ENCODE data around the gene ACOT7. TPM values are rescaled to one million over a fixed set of nuclear protein-coding genes. Genes with fewer than 3 reads are reported as not detected.
"Not testable (repeated sequence)": the region's sequence is repeated elsewhere in the genome, so short reads cannot be mapped to it uniquely, and the experiment has no call there.

Gene ACOT7
- polyA plus RNA-seq, 1 experiment = 157 TPM

DNA sequence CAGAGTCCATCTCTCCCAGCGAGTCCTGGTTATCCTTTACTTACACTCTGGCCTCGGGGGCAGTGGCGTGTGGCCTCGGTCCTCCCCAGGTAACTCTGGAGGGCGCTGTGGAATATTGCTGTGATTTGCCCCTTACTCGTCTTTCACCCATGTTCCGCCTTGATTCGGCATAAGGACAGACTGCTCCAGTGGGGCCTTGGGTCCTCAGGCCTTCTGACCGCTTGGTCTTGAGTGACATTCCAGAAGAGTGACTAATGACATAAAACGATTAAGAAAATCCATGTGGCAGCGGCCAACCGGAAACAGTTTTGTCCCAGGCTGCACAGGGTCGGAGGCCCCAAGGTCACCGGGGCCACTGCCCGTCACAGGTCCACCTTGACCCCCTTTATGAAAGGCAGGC lies 168.8 kb downstream of the ACOT7 start:
- H3K4me3 ChIP-seq (ENCODE audit: low read depth, low read length) = no peak overlapping the region
- TF ChIP-seq, protein P1, sequence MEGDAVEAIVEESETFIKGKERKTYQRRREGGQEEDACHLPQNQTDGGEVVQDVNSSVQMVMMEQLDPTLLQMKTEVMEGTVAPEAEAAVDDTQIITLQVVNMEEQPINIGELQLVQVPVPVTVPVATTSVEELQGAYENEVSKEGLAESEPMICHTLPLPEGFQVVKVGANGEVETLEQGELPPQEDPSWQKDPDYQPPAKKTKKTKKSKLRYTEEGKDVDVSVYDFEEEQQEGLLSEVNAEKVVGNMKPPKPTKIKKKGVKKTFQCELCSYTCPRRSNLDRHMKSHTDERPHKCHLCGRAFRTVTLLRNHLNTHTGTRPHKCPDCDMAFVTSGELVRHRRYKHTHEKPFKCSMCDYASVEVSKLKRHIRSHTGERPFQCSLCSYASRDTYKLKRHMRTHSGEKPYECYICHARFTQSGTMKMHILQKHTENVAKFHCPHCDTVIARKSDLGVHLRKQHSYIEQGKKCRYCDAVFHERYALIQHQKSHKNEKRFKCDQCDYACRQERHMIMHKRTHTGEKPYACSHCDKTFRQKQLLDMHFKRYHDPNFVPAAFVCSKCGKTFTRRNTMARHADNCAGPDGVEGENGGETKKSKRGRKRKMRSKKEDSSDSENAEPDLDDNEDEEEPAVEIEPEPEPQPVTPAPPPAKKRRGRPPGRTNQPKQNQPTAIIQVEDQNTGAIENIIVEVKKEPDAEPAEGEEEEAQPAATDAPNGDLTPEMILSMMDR (IDR thresholded peaks at IDR 0.05; ENCODE audit: insufficient read depth, low read depth, low read length) = no peak
- ChIA-PET CTCF (no interaction called here), POLR2A (no interaction called here)
- H3K36me3 ChIP-seq (ENCODE audit: control insufficient read depth, insufficient read depth, low read length) = peaks cover 18% of the 10 kb centered on the region
- DNase-seq (ENCODE audit: low read depth) = no peak
- no peaks in the 10 kb centered on the region for H3K27me3 ChIP-seq (ENCODE audit: control insufficient read depth, insufficient read depth, low read length)

DNA sequence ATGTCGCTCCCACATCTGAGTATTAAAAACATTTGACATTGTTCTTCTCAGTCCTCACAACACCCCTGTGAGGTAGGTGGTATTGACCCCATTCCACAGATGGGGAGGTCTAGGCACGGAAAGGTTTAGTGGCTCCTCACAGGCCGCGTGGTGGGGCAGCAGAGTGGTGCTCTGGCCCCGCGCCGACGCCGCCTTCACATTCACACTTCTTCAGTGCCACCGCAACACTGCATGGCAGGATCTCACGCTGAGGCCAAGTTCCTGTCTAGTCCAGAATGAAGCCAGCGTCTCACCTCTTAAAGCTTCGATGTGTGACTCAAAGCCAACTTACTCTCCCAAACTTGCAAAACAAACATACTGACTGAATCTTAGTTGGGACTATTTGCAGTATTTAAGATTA lies 169.9 kb downstream of the ACOT7 start:
- DNase-seq (ENCODE audit: low read depth) = no peak
- CTCF ChIA-PET = no interaction called here
- H3K36me3 ChIP-seq (ENCODE audit: control insufficient read depth, insufficient read depth, low read length) = peaks cover 15% of the 10 kb centered on the region

DNA sequence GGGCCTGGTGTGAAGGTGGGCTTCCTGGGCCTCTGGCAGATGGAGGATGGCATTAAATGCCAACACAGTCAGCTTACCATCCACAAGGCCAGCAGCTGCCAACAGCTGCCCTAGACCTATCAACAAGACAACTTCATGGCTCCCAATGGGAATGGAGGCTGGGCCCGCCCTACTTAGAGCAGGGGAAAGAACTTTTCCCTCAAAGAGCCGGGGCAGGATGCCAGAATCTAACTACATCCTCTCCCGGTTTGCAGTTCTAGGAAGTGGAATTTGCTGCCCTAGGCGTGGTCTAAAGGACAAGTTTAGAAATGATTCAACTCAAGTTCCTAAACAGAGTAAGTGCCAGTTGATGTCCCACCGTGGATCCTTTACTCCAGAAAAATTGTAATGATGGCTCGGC lies 170.9 kb downstream of the ACOT7 start:
- Histone ChIP-seq H3K36me3 (ENCODE audit: control insufficient read depth, insufficient read depth, low read length) (peaks cover 14% of the 10 kb centered on the region), H3K27me3 (ENCODE audit: control insufficient read depth, insufficient read depth, low read length) (no peaks in the 10 kb centered on the region), H3K4me3 (ENCODE audit: low read depth, low read length) (no peak overlapping the region)
- POLR2A ChIA-PET = no interaction called here
- TF ChIP-seq, protein P1 (IDR thresholded peaks at IDR 0.05; ENCODE audit: insufficient read depth, low read depth, low read length) = no peak
- no peak for DNase-seq (ENCODE audit: low read depth)
- CTCF ChIA-PET = interaction anchor here (1.4 kb wide), 1 partner anchor 15 kb away, joined by 3 read pairs; no protein-coding TSS in a partner anchor

More for the DNA sequence above, 169.9 kb downstream of the ACOT7 start:
- Histone ChIP-seq H3K4me3 (ENCODE audit: low read depth, low read length) (no peak overlapping the region), H3K27me3 (ENCODE audit: control insufficient read depth, insufficient read depth, low read length) (no peaks in the 10 kb centered on the region)
- TF ChIP-seq, protein P1 (IDR thresholded peaks at IDR 0.05; ENCODE audit: insufficient read depth, low read depth, low read length) = no peak
- POLR2A ChIA-PET = no interaction called here

DNA sequence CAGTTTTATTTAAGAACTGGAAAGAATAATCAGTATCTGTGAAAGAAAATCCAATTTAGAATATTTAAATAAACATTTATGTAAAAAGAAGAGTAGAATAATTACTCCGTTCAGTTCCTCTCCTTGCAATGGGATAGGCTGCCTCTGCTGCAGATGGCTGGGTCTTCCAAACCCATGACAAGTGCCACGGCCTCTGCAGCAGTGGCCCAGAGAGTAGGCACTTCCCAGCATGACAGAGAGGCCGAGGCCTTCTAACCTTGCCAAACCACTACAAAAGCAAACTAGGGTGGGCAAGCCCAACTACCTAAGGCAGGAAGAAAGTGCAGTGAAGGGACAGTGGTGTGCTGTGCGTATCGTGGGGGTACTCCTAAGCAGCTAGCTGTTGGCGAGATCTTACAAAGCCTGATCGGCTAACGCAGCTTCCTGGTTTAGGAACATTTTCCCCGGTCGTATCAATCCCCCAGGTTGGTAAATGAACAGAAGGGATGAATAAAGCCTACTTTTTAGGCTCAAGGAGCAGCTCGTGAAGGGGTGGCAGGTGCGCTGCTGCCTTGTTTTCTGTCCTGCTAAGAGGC lies 172.3 kb downstream of the ACOT7 start:
- no peak for DNase-seq (ENCODE audit: low read depth)
- CTCF ChIA-PET = interaction anchor here (2.7 kb wide), 1 partner anchor 15 kb away, joined by 9 read pairs; the partner anchor contains the start of gene RNF207
- TF ChIP-seq, protein P1 (IDR thresholded peaks at IDR 0.05; ENCODE audit: insufficient read depth, low read depth, low read length) = no peak
- peaks cover 13% of the 10 kb centered on the region for H3K36me3 ChIP-seq (ENCODE audit: control insufficient read depth, insufficient read depth, low read length)
- POLR2A ChIA-PET = no interaction called here
- no peak overlapping the region for H3K4me3 ChIP-seq (ENCODE audit: low read depth, low read length)
- H3K27me3 ChIP-seq (ENCODE audit: control insufficient read depth, insufficient read depth, low read length) = no peaks in the 10 kb centered on the region

DNA sequence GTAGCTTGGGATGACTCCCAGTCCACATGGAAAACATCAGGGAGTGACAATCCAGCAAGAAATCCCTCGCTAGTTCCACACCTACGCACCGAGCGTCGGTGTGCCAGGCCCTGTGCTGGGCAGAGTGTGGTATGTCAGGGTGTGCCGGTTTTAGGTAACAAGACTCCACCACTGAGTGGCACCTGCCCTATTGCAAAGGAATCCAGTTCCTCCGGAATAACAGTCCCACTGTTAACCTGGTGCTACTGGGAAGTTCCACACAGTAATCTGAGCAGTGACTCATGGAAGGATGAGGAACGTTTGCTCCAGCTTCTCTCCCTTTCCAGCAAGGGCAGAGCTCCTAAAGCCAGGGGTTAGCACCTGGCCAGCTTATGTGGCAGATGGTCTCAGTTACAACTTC lies 173.3 kb downstream of the ACOT7 start:
- H3K27me3 ChIP-seq (ENCODE audit: control insufficient read depth, insufficient read depth, low read length) = no peaks in the 10 kb centered on the region
- TF ChIP-seq, protein P1 (IDR thresholded peaks at IDR 0.05; ENCODE audit: insufficient read depth, low read depth, low read length) = no peak
- no peak for DNase-seq (ENCODE audit: low read depth)
- H3K4me3 ChIP-seq (ENCODE audit: low read depth, low read length) = no peak overlapping the region
- peaks cover 13% of the 10 kb centered on the region for H3K36me3 ChIP-seq (ENCODE audit: control insufficient read depth, insufficient read depth, low read length)
- ChIA-PET CTCF (interaction anchor here (0.9 to 2.7 kb wide), 3 partner anchors 14 to 20 kb away, joined by 3 to 9 read pairs (median 3); partner anchors contain the start of genes RNF207 and RPL22), POLR2A (no interaction called here)

DNA sequence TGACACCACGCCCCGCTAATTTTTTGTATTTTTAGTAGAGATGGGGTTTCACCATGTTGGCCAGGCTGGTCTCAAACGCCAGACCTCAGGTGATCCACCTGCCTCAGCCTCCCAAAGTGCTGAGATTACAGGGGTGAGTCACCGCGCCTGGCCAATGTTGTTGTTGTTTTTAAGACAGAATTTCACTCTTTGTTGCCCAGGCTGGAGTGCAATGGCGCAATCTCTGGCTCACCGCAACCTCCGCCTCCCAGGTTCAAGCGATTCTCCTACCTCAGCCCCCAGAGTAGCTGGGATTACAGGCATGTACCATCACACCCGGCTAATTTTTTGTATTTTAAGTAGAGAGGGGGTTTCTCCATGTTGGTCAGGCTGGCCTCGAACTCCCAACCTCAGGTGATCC lies 173.9 kb downstream of the ACOT7 start:
- H3K36me3 ChIP-seq (ENCODE audit: control insufficient read depth, insufficient read depth, low read length); POLR2A ChIA-PET; H3K4me3 ChIP-seq (ENCODE audit: low read depth, low read length); H3K27me3 ChIP-seq (ENCODE audit: control insufficient read depth, insufficient read depth, low read length); DNase-seq (ENCODE audit: low read depth): not testable (repeated sequence)
- CTCF ChIA-PET = interaction anchor here (2.7 kb wide), 1 partner anchor 13 kb away, joined by 9 read pairs; the partner anchor contains the start of gene RNF207

All from BJ (cell line).